ENCODE measurements around the gene SPATA19. TPM values are rescaled to one million over a fixed set of nuclear protein-coding genes. Genes with fewer than 3 reads are reported as not detected.

SPATA19 gene, protein sequence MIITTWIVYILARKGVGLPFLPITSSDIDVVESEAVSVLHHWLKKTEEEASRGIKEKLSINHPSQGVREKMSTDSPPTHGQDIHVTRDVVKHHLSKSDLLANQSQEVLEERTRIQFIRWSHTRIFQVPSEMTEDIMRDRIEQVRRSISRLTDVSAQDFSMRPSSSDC
- total RNA-seq (not detected), polyA plus RNA-seq (not detected)

DNA sequence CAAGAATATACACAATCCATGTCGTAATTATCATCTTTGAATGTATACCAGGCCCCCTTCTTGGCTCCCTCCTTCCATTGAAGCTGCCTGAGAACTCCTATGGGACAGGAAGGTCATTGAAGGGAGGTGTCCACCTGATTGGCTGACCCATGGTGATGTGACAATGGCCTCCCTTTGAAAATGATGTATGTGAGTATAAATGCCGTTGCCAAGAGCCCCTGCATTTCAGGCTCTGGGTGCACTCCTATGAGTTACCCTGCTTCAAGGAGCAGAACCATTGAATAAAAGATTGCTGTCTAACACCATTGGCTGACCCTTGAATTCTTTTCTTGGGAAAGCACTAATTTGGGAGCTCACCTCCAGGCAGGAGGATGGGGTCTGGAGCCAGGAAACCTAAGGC lies at the start of gene SPATA19:
Gene SPATA19, minus strand, starts transcription at position 101 of the 400 bp plus-strand sequence. Its CDS starts 67 bp downstream, at position 34.
- no peaks in the 10 kb centered on the region for H3K36me3 ChIP-seq (ENCODE audit: insufficient read depth)
- 76% methylated on average over 2 of the region's 2 CpGs for WGBS
- no peak within 1 kb of the TSS for H3K4me3 ChIP-seq (ENCODE audit: low read depth, low read length)
- no peak within 1 kb of the TSS for H3K27ac ChIP-seq (ENCODE audit: low read depth)
- no peaks in the 10 kb centered on the region for H3K4me1 ChIP-seq (ENCODE audit: insufficient read depth)
- DNase-seq (ENCODE audit: extremely low spot score) = no peak

DNA sequence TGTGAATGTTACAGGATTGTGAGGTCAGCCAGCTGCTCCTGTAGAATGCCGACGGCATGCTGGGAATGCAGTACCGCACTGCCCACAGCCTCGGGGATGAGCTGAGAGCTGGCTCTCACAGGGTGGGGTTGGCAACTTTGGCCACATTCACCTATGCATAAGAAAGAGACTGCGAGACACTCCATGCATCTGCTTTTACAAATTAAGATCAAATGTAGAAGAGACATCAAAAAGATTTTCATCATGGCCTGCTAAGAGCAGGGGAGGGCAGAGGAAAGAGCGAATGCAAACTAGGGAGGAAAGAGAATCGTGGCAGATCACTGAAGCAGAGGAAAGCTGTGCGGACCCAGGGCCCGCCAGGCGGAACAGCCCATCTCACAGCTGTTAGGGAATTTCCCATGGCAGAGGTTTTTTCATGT lies 49.8 kb upstream of the SPATA19 start:
- WGBS = 23% methylated on average over 10 of the region's 10 CpGs
- no peak overlapping the region for H3K27ac ChIP-seq (ENCODE audit: low read depth)
- DNase-seq (ENCODE audit: extremely low spot score) = no peak

DNA sequence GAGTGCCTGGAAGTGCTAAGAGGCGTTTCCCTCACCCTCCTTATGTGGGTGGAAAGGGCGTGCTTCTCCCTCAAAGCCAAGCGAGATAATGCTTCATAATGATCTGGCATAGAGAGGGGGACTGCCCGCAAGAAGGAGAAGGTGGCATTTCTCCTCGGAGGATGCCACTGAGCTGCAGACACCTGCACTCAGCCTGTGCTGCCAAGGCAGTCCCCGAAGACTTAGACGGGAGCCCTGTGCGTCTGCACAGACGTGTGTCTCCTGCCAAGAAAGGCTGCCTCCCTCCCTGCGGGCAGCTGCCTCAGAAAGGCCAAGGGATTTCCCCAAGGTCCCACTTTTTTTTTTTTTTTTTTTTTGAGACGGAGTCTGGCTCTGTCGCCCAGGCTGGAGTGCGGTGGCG lies 48.1 kb upstream of the SPATA19 start:
- Histone ChIP-seq H3K36me3 (ENCODE audit: insufficient read depth) (no peaks in the 10 kb centered on the region), H3K4me1 (ENCODE audit: insufficient read depth) (no peaks in the 10 kb centered on the region), H3K4me3 (ENCODE audit: low read depth, low read length) (no peak overlapping the region), H3K27ac (ENCODE audit: low read depth) (no peak overlapping the region)
- 76% methylated on average over 14 of the region's 14 CpGs for WGBS
- no peak for DNase-seq (ENCODE audit: extremely low spot score)

More for the DNA sequence above, 49.8 kb upstream of the SPATA19 start:
- Histone ChIP-seq H3K4me3 (ENCODE audit: low read depth, low read length) (no peak overlapping the region), H3K36me3 (ENCODE audit: insufficient read depth) (no peaks in the 10 kb centered on the region), H3K4me1 (ENCODE audit: insufficient read depth) (no peaks in the 10 kb centered on the region)

DNA sequence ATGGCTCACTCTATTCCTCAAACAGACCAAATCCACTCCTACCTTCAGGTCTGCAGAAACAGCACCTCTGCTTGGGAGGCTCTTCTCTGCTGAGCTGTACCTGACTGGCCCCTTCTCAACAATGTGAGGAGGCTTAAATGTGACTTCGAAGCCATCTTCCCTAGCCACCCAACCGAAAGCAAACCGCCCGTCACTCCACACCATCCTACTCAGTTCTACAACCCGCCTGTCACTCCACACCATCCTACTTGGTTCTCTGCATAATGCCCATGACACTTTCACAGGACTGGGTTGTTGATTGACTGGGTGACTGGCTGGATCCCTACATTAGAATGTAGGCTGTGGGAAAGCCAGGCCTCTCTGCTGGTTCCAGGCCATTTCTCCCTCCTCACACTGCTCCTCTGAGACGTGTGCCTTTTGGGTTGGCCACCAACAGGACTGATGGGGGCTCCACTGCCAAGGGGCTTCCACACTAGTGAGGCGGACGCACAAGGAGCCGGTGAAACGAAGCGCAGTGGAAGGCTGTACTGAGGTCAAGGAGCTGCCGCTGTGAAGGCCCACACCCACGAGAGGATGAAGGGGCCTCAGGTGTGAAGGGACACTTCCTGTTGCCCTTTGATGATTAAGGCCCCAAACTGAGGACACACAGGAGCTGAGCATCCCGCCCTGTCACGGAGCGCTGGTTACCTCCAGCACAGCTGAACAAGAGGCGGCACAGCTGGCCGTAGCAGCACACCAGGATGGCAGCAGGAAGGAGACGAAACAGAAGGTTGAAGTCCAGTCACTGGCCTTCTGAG lies 47.5 kb upstream of the SPATA19 start:
- WGBS = 85% methylated on average over 19 of the region's 19 CpGs
- Histone ChIP-seq H3K27ac (ENCODE audit: low read depth) (no peak overlapping the region), H3K4me1 (ENCODE audit: insufficient read depth) (no peaks in the 10 kb centered on the region), H3K36me3 (ENCODE audit: insufficient read depth) (no peaks in the 10 kb centered on the region), H3K4me3 (ENCODE audit: low read depth, low read length) (no peak overlapping the region)
- DNase-seq (ENCODE audit: extremely low spot score) = no peak

DNA sequence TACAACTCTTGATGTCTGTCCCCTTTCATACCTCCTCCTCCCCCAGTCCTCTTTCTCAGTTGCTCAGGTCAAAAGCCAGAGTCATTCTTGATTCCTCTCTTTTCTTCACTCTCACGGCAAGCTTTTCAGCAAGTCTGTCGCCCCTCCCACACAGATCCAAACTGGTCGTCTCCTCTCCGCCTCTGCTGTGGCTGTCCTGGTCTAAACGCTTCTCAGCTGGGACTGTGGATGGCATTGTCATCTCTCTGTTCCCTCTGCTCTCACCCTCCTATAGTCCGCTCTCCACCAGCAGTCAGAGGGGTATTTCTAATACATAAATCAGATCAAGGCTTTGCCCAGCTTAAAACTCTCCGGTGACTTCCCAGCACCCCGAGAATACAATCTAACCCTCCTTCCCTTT lies 46.8 kb upstream of the SPATA19 start:
- no peak for DNase-seq (ENCODE audit: extremely low spot score)
- Histone ChIP-seq H3K4me1 (ENCODE audit: insufficient read depth) (no peaks in the 10 kb centered on the region), H3K36me3 (ENCODE audit: insufficient read depth) (no peaks in the 10 kb centered on the region), H3K4me3 (ENCODE audit: low read depth, low read length) (no peak overlapping the region), H3K27ac (ENCODE audit: low read depth) (no peak overlapping the region)
- WGBS = 73% methylated on average over 8 of the region's 8 CpGs

DNA sequence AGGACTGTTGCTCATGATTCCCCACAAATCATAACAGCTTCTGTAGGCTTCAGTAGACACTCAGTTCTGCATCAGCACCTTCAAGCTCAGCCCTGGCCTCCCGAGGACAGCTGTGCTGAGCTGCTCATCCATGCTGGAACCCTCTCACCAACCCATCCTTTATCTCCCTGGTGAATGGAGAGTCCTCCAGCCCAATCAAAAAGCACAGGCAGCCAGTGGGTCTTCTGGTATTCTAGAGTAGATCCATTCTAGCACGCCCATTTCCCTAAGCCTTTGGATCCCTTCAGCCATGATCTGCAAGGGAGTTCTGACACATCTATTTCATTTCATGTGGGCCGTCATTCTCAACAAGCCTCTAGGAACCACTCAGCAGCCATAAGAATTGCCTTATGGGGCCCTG lies 44.6 kb upstream of the SPATA19 start:
- H3K36me3 ChIP-seq (ENCODE audit: insufficient read depth) = no peaks in the 10 kb centered on the region
- no peak overlapping the region for H3K27ac ChIP-seq (ENCODE audit: low read depth)
- 81% methylated on average over 3 of the region's 3 CpGs for WGBS
- no peak overlapping the region for H3K4me3 ChIP-seq (ENCODE audit: low read depth, low read length)
- H3K4me1 ChIP-seq (ENCODE audit: insufficient read depth) = no peaks in the 10 kb centered on the region
- DNase-seq (ENCODE audit: extremely low spot score) = no peak

DNA sequence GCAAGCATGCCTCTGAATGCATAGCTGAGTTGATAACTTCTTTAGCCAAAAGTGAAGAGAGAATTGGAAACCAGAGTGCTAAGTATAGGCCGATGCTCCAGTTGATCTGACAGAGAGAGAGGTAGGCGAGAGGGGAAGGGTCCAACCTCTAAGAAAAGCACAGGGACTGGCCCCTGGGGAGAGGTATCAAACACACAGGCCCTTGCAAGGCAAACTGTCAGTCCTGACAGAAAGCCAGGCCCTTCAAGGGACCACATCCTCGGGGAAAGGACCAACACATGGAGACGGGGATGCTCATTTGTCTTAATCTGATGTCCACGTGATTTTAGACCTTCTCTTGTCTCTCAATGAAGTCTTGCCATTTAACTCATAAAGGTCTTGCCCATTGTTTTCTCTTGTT lies 43.9 kb upstream of the SPATA19 start:
- WGBS = 86% methylated on average over 5 of the region's 5 CpGs
- Histone ChIP-seq H3K27ac (ENCODE audit: low read depth) (no peak overlapping the region), H3K36me3 (ENCODE audit: insufficient read depth) (no peaks in the 10 kb centered on the region), H3K4me3 (ENCODE audit: low read depth, low read length) (no peak overlapping the region), H3K4me1 (ENCODE audit: insufficient read depth) (no peaks in the 10 kb centered on the region)
- DNase-seq (ENCODE audit: extremely low spot score) = no peak

DNA sequence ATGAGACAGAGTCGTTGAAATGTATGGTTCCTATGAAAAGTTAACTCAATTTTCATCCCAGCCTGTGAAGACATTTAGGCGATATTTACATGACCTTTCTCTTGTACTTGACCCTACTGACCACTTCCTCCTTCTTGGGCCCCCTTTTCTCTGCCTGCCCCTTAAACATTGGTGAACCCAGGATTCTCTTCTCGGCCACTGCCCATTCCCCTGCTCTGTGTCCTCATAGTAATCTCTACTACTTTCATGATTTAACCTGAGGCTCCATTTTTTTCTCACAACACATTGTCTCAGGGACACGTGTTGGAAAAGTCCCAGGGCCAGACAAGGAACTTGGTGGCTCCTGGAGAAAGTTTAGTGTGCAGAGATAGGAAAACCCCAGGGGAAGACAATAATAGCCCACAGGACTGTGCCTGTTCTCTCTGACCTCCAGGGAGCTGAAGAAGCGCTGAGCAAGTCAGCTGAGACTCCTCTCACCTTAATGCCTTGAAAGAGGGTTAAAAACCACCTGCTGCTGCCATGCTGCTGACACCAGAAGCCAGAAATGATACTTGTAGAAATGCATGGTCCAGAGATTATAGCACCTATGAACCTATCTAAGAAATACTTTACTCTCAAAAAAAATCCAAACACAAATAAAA lies 42.5 kb upstream of the SPATA19 start:
- Histone ChIP-seq H3K27ac (ENCODE audit: low read depth) (no peak overlapping the region), H3K36me3 (ENCODE audit: insufficient read depth) (no peaks in the 10 kb centered on the region), H3K4me3 (ENCODE audit: low read depth, low read length) (no peak overlapping the region), H3K4me1 (ENCODE audit: insufficient read depth) (no peaks in the 10 kb centered on the region)
- 67% methylated on average over 5 of the region's 5 CpGs for WGBS
- DNase-seq (ENCODE audit: extremely low spot score) = no peak

DNA sequence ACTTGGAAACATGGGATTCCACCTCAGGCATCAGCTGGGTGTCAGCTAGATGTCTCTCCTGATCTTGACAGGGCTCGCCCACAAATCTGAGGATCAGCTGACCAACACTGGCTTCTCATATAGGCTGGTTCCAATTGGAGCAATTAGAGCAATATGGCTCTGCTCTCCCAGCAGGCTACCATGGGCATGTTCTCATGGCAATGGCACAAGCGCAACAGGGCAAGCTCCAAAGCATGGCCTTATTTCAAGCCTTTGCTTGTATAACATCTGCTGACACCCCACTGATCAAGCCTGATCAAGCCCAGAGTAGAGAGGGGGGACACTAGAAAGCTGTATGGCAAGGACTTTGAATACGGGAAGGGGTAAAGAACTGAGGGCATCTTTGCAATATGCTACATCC lies 40.7 kb upstream of the SPATA19 start:
- no peak overlapping the region for H3K27ac ChIP-seq (ENCODE audit: low read depth)
- DNase-seq (ENCODE audit: extremely low spot score) = no peak
- 89% methylated on average over 3 of the region's 3 CpGs for WGBS
- no peaks in the 10 kb centered on the region for H3K36me3 ChIP-seq (ENCODE audit: insufficient read depth)
- H3K4me3 ChIP-seq (ENCODE audit: low read depth, low read length) = no peak overlapping the region
- no peaks in the 10 kb centered on the region for H3K4me1 ChIP-seq (ENCODE audit: insufficient read depth)

DNA sequence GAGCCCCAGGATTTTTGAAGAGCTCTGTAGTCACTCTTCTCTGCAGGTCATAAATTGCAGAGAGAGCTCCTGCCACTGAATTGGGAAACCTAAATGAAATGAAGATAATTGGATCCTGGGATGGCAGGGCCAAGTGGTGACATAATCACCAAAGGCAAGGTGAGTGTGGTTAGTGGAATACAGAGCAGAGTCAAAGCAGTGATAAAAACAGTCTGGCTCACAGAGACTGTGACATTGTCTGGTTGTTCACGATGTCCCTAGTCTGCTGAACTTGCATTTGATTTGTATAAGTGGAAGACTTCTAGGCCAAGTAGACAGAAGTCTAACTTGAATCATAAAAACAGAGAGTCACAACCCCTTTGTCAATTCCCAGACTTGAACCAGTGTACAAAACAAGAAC lies 26.8 kb upstream of the SPATA19 start:
- H3K4me3 ChIP-seq (ENCODE audit: low read depth, low read length) = no peak overlapping the region
- WGBS = 81% methylated on average over 1 of the region's 1 CpG
- H3K27ac ChIP-seq (ENCODE audit: low read depth) = no peak overlapping the region
- H3K36me3 ChIP-seq (ENCODE audit: insufficient read depth) = no peaks in the 10 kb centered on the region
- no peak for DNase-seq (ENCODE audit: extremely low spot score)
- H3K4me1 ChIP-seq (ENCODE audit: insufficient read depth) = no peaks in the 10 kb centered on the region

DNA sequence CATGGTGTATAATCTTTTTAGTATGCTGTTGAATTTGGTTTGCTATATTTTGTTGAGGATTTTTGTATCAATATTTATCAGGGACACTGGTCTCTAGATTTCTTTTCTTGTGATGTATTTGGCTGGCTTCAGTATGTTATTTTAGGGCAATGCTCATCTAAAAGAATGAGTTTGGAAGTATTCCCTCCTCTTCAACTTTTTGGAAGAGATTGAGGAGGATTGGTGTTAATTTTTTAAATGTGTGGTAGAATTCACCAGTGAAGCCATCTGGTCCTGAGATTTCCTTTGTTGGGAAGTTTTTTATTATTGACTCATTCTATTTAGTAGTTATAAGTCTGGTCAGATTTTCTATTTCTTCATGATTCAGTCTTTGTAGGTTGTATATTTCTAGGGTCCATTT lies 22.1 kb upstream of the SPATA19 start:
- Histone ChIP-seq H3K36me3 (ENCODE audit: insufficient read depth) (no peaks in the 10 kb centered on the region), H3K27ac (ENCODE audit: low read depth) (no peak overlapping the region), H3K4me3 (ENCODE audit: low read depth, low read length) (no peak overlapping the region), H3K4me1 (ENCODE audit: insufficient read depth) (no peaks in the 10 kb centered on the region)
- no peak for DNase-seq (ENCODE audit: extremely low spot score)

DNA sequence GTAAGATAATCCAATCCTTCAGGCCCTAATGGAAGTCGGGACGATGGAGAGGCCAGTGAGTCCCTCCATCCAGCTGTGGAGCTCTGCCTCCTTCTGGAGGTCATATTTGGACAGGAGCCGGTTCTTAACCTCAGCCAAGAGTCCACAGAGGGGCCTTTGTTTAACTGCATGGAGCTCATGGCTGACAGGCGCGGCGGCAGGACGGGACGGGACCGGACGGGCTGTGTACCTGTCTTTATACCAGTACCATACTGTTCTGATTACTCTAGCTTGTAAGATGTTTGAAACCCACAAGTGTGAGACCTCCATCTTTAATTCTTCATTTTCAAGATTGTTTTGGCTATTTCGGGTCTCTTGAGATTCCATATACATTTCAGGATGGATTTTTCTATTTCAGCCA lies 20.2 kb upstream of the SPATA19 start:
- 92% methylated on average over 11 of the region's 11 CpGs for WGBS
- no peak overlapping the region for H3K27ac ChIP-seq (ENCODE audit: low read depth)

DNA sequence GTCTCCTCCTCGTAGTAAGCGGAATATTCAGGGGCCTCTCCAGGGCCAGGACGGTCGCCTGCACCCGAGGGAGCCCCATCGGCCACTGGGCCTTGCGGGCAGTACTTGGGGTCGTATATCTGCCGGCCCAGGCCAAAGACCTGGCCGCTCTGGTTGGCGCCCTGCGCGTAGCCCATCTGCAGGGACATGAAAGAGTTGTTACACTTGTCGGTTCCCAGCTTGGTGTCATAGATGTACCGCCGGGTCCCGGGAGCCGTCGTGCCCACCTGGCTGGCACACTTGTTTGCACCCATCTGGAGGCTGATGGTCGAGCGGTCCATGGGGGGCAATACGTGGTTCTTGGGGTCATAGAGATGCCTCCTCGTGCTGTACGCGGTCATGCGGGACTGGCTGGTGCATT lies 19.4 kb upstream of the SPATA19 start:
- 95% methylated on average over 26 of the region's 26 CpGs for WGBS
- DNase-seq (ENCODE audit: extremely low spot score) = no peak
- no peaks in the 10 kb centered on the region for H3K4me1 ChIP-seq (ENCODE audit: insufficient read depth)
- no peaks in the 10 kb centered on the region for H3K36me3 ChIP-seq (ENCODE audit: insufficient read depth)
- no peak overlapping the region for H3K4me3 ChIP-seq (ENCODE audit: low read depth, low read length)
- H3K27ac ChIP-seq (ENCODE audit: low read depth) = no peak overlapping the region

More for the DNA sequence above, 20.2 kb upstream of the SPATA19 start:
- Histone ChIP-seq H3K4me1 (ENCODE audit: insufficient read depth) (no peaks in the 10 kb centered on the region), H3K36me3 (ENCODE audit: insufficient read depth) (no peaks in the 10 kb centered on the region), H3K4me3 (ENCODE audit: low read depth, low read length) (no peak overlapping the region)
- DNase-seq (ENCODE audit: extremely low spot score) = no peak

DNA sequence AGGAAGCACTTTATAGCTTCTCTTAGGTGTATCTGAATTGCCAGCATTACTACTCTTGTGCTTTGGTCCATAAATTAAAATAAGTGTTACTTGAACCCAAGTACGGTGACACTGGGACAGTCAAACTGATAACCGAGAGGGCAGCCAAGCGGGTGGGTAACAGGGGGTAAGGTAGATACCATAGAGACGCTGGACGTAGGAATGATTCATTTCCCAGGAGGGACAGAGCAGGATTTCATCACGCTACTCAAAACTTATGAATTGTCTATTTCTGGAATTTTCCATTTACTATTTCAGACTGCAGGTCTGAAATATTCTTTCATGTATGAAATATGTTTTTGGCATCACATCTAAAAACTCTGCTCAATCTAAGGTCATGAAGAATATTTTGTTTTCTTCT lies 14.8 kb upstream of the SPATA19 start:
- no peak for DNase-seq (ENCODE audit: extremely low spot score)

More for the DNA sequence above, 14.8 kb upstream of the SPATA19 start:
- no peaks in the 10 kb centered on the region for H3K4me1 ChIP-seq (ENCODE audit: insufficient read depth)
- H3K4me3 ChIP-seq (ENCODE audit: low read depth, low read length) = no peak overlapping the region
- WGBS = 77% methylated on average over 6 of the region's 6 CpGs
- H3K36me3 ChIP-seq (ENCODE audit: insufficient read depth) = no peaks in the 10 kb centered on the region
- H3K27ac ChIP-seq (ENCODE audit: low read depth) = no peak overlapping the region

Measured in urinary bladder (tissue), 4 donors.